ENCODE data around the gene NUB1. TPM values are rescaled to one million over a fixed set of nuclear protein-coding genes. Genes with fewer than 3 reads are reported as not detected.

NUB1 gene
- total RNA-seq, 1 donor from 2014 or later, result 41.6 TPM

GRCh38 chr7:151386301-151387160 is 44.9 kb downstream of the NUB1 start:
- H2AFZ ChIP-seq (ENCODE audit: low read depth, low read length), result no peak overlapping the region
- H3K27ac ChIP-seq (ENCODE audit: low read depth, low read length), result no peak overlapping the region
- Mint-ChIP-seq H3K36me3 (ENCODE audit: low read depth, unreplicated experiment) (peaks cover 3% of the 10 kb centered on the region), H3K4me1 (ENCODE audit: low read depth, unreplicated experiment) (no peaks in the 10 kb centered on the region), H3K27ac (ENCODE audit: unreplicated experiment) (no peak overlapping the region), H3K9me3 (ENCODE audit: unreplicated experiment) (peaks cover 3% of the 10 kb centered on the region), H3K4me3 (ENCODE audit: unreplicated experiment) (no peak overlapping the region), H3K27me3 (ENCODE audit: low read depth, unreplicated experiment) (peaks cover 72% of the 10 kb centered on the region)
- no peaks in the 10 kb centered on the region for H3K4me1 ChIP-seq (ENCODE audit: insufficient read depth, low read length)
- no peaks in the 10 kb centered on the region for H3K79me2 ChIP-seq (ENCODE audit: insufficient read depth, low read length)
- DNase-seq (ENCODE audit: low read depth) (no peak), FAIRE-seq (no peak)
- no peaks in the 10 kb centered on the region for H3K36me3 ChIP-seq (ENCODE audit: insufficient read depth, low read length)
- no peak overlapping the region for H3K4me3 ChIP-seq (ENCODE audit: insufficient read depth, low read depth, low read length)
- TF ChIP-seq EZH2 (IDR thresholded peaks at IDR 0.05; ENCODE audit: insufficient read depth, low read length) (no peak), CTCF (IDR thresholded peaks at IDR 0.05; ENCODE audit: insufficient read depth, low read depth, low read length) (no peak)
- no peaks in the 10 kb centered on the region for H3K9me3 ChIP-seq (ENCODE audit: insufficient read depth, low read depth, low read length)
- H3K4me2 ChIP-seq (ENCODE audit: low read length), result no peak overlapping the region
- H3K27me3 ChIP-seq (ENCODE audit: insufficient read depth, low read length), result peaks cover 31% of the 10 kb centered on the region
- peaks cover 4% of the 10 kb centered on the region for H4K20me1 ChIP-seq (ENCODE audit: insufficient read depth, low read length)
- H3K9ac ChIP-seq (ENCODE audit: low read length), result no peak overlapping the region

GRCh38 chr7:151387161-151388006 is 45.8 kb downstream of the NUB1 start:
- Mint-ChIP-seq H3K27ac (ENCODE audit: unreplicated experiment) (no peak overlapping the region), H3K4me1 (ENCODE audit: low read depth, unreplicated experiment) (no peaks in the 10 kb centered on the region), H3K27me3 (ENCODE audit: low read depth, unreplicated experiment) (peaks cover 69% of the 10 kb centered on the region), H3K4me3 (ENCODE audit: unreplicated experiment) (no peak overlapping the region), H3K36me3 (ENCODE audit: low read depth, unreplicated experiment) (peaks cover 2% of the 10 kb centered on the region), H3K9me3 (ENCODE audit: unreplicated experiment) (peaks cover 3% of the 10 kb centered on the region)
- Histone ChIP-seq H2AFZ (ENCODE audit: low read depth, low read length) (no peak overlapping the region), H3K4me3 (ENCODE audit: insufficient read depth, low read depth, low read length) (no peak overlapping the region), H3K9ac (ENCODE audit: low read length) (no peak overlapping the region), H3K27ac (ENCODE audit: low read depth, low read length) (no peak overlapping the region), H3K4me2 (ENCODE audit: low read length) (no peak overlapping the region), H3K4me1 (ENCODE audit: insufficient read depth, low read length) (no peaks in the 10 kb centered on the region), H4K20me1 (ENCODE audit: insufficient read depth, low read length) (peaks cover 4% of the 10 kb centered on the region), H3K79me2 (ENCODE audit: insufficient read depth, low read length) (no peaks in the 10 kb centered on the region), H3K27me3 (ENCODE audit: insufficient read depth, low read length) (peaks cover 25% of the 10 kb centered on the region), H3K36me3 (ENCODE audit: insufficient read depth, low read length) (no peaks in the 10 kb centered on the region), H3K9me3 (ENCODE audit: insufficient read depth, low read depth, low read length) (no peaks in the 10 kb centered on the region)
- DNase-seq (ENCODE audit: low read depth) (no peak), FAIRE-seq (no peak)
- TF ChIP-seq EZH2 (IDR thresholded peaks at IDR 0.05; ENCODE audit: insufficient read depth, low read length) (no peak), CTCF (IDR thresholded peaks at IDR 0.05; ENCODE audit: insufficient read depth, low read depth, low read length) (no peak)

All from astrocyte (in vitro differentiated cells and primary cell).